22Rv1 (cell line): ENCODE results near the gene PCDHGB7.

ENCODE experiments used
- H3K27ac ChIP-seq: fragments of 450-650 bp; 2 replicates; pipeline ENCODE4 v1.5.1; 2017
- CTCF ChIP-seq: fragments of 450-650 bp; IDR thresholded peaks from 2 replicates; pipeline ENCODE4 v1.5.1; 2017; ENCODE audit warnings: mild to moderate bottlenecking
- ZFX ChIP-seq: fragments of 450-650 bp; IDR thresholded peaks from 2 replicates; pipeline ENCODE4 v1.6.1; 2017; ENCODE audit warnings: antibody characterized with exemption, borderline replicate concordance

Gene PCDHGB7

GRCh38 chr5:141434006-141434405 is 16.5 kb downstream of the PCDHGB7 start:
- H3K27ac ChIP-seq = no peak overlapping the region
- TF ChIP-seq ZFX (no peak), CTCF (no peak)

- no peak overlapping the region for H3K27ac ChIP-seq
- TF ChIP-seq CTCF (no peak), ZFX (no peak)
Measured at GRCh38 chr5:141437221-141437620, 19.7 kb downstream of the PCDHGB7 start.

DNA sequence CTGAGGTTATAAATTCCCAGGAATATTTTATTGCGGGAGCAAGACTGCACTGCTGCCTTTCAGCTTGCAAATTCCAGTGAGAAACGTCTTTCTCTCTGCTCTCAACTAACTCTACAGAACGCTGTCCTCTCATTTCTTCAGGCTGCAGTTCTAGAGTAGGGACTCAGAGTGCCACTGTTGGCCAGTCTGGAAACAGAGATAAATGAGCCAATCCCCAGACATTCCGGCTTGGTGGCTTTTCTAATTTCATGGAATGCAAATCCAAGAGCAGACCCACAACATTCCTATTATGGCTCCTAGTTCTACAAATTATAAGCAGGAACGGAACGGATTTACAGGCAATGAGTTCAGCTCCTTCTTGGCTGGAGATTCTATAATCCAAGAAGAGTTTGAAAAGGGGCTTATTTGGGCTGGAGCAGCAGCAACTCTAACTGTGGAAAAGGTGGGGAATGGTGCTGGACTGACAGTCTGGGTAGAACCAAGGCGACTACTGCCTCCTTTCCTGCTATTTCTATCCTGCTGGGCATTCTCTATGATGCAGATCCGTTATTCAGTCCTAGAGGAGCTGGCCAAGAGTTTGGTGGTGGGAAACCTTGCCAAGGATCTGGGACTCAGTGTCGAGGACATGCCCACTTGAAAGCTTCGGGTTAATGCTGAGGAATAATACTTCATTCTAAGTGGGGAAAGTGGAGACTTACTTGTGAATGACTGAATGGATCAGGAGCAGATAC is 22.1 kb downstream of the PCDHGB7 start:
- no peak for TF ChIP-seq CTCF
- TF ChIP-seq ZFX = no peak
- H3K27ac ChIP-seq = no peak overlapping the region

- no peak for TF ChIP-seq CTCF
- TF ChIP-seq ZFX = no peak
- no peak overlapping the region for H3K27ac ChIP-seq
Measured at GRCh38 chr5:141440341-141440740, 22.9 kb downstream of the PCDHGB7 start.

GRCh38 chr5:141441571-141442170 is 24.2 kb downstream of the PCDHGB7 start:
- H3K27ac ChIP-seq = no peak overlapping the region
- TF ChIP-seq ZFX = no peak
- no peak for TF ChIP-seq CTCF

DNA sequence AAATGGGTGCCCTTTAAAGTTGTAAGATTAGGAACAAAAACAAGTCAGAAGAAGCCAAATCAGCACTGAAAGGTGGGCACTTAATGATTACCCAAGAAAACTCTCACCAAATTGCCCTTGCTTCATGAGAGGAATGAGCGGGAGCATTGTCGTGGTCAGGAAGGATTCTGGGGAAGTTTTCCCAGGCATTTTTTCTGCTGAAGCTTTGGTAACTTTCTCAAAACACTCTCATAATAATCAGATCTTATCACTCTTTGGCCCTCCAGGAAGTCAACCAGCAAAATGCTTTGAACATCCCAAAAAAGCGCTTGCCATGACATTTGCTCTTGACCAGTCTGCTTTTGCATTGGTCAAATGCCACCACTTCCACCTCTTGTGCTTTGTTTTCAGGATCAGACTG is 47.9 kb downstream of the PCDHGB7 start:
- TF ChIP-seq CTCF = no peak
- TF ChIP-seq ZFX = no peak
- H3K27ac ChIP-seq = no peak overlapping the region
